Measurements from ENCODE around the gene RPGRIP1L. TPM values are rescaled to one million over a fixed set of nuclear protein-coding genes. Genes with fewer than 3 reads are reported as not detected.

RPGRIP1L gene
- total and polyA plus RNA-seq, 2 of the 13 experiments (the other 11 are each of a cell fraction or from before 2014, with no cell fraction given): 5.0 to 13.5 TPM

GRCh38 chr16:53730693-53731092 is 27.0 kb upstream of the RPGRIP1L start:
- 96% methylated on average over 3 of the region's 3 CpGs for WGBS (ENCODE audit: low lambda C conversion rate)
- no peak overlapping the region for H3K9ac ChIP-seq (ENCODE audit: insufficient read depth, low read depth, low read length)
- ChIA-PET POLR2A (no interaction called here), CTCF (ENCODE audit: low intra/inter-chr PET ratio, low total read pairs) (no interaction called here)
- no peak overlapping the region for H3K27ac ChIP-seq (ENCODE audit: extremely low read length, insufficient read depth, low read length)
- H3K4me1 ChIP-seq (ENCODE audit: insufficient read depth, low read length): peaks cover 15% of the 10 kb centered on the region
- no TSS peak for BruUV-seq (replicated peaks)
- intact Hi-C loops (cut with micrococcal nuclease; ENCODE audit: unreplicated experiment): no loop called here
- H2AFZ ChIP-seq (ENCODE audit: low read length): no peak overlapping the region
- H3K4me2 ChIP-seq (ENCODE audit: low read depth, low read length): no peak overlapping the region
- no peaks in the 10 kb centered on the region for H3K27me3 ChIP-seq (ENCODE audit: control insufficient read depth in 1 of 2, insufficient read depth in 2 of 2, low read length in 2 of 2)
- DNase-seq (ENCODE audit: low spot score): no peak
- H4K20me1 ChIP-seq (ENCODE audit: insufficient read depth, low read length): no peaks in the 10 kb centered on the region
- H3K36me3 ChIP-seq (replicated peaks in 1 of 2; ENCODE audit: control insufficient read depth in 1 of 2, insufficient read depth in 2 of 2, low read length in 2 of 2): no peaks in the 10 kb centered on the region
- H3K4me3 ChIP-seq (replicated peaks in 1 of 3; ENCODE audit: insufficient read depth in 1 of 3, low read depth in 2 of 3, low read length in 3 of 3): no peak overlapping the region
- H3K9me3 ChIP-seq (ENCODE audit: low read length): no peaks in the 10 kb centered on the region
- peaks cover 17% of the 10 kb centered on the region for H3K79me2 ChIP-seq (ENCODE audit: insufficient read depth, low read length)
- no peak for TF ChIP-seq LBX2 (CRISPR knock-in tag; IDR thresholded peaks at IDR 0.05; ENCODE audit: borderline replicate concordance)
- no peak for TF ChIP-seq MXI1 (IDR thresholded peaks at IDR 0.05; ENCODE audit: borderline replicate concordance, low read depth, low read length)
- no peak for TF ChIP-seq ZNF414 (CRISPR knock-in tag; IDR thresholded peaks at IDR 0.05)
- TF ChIP-seq FOSL1 (CRISPR knock-in tag; IDR thresholded peaks at IDR 0.05; ENCODE audit: borderline replicate concordance): no peak
- TF ChIP-seq SRY (CRISPR knock-in tag; IDR thresholded peaks at IDR 0.05): no peak
- TF ChIP-seq BRF2 (CRISPR knock-in tag; IDR thresholded peaks at IDR 0.05): no peak
- TF ChIP-seq RNF219 (CRISPR knock-in tag; IDR thresholded peaks at IDR 0.05): no peak
- no peak for TF ChIP-seq ZNF33A (CRISPR knock-in tag; IDR thresholded peaks at IDR 0.05; ENCODE audit: borderline replicate concordance)
- TF ChIP-seq ZNF816 (CRISPR knock-in tag; IDR thresholded peaks at IDR 0.05; ENCODE audit: borderline replicate concordance): no peak
- no peak for TF ChIP-seq BRCA1 (CRISPR knock-in tag; IDR thresholded peaks at IDR 0.05)
- no peak for TF ChIP-seq ETS1 (CRISPR knock-in tag; IDR thresholded peaks at IDR 0.05)
- TF ChIP-seq FOXP4 (CRISPR knock-in tag; IDR thresholded peaks at IDR 0.05): no peak
- no peak for TF ChIP-seq SOX5 (CRISPR knock-in tag; IDR thresholded peaks at IDR 0.05; ENCODE audit: borderline replicate concordance)
- TF ChIP-seq IRF9 (CRISPR knock-in tag; IDR thresholded peaks at IDR 0.05; ENCODE audit: borderline replicate concordance): no peak
- no peak for TF ChIP-seq MATR3 (CRISPR knock-in tag; IDR thresholded peaks at IDR 0.05)
- ATAC-seq: no peak
- in situ Hi-C loops (cut with HindIII; ENCODE audit: extremely low pct_ligation_motif_present, low pct_unique_long_range_greater_than_20kb): no loop called here
- FAIRE-seq: no peak
